Tibial nerve (tissue), 4 donors: ENCODE measurements around the gene ZNF362. TPM values are rescaled to one million over a fixed set of nuclear protein-coding genes. Genes with fewer than 3 reads are reported as not detected.
A peak's percentile ranks its signal among the peaks of the same experiment; 100 is the strongest.

ENCODE experiments used
- DNase-seq, 2 donors: peaks; one replicate each; pipeline ENCODE4 v3.0.0-alpha.2; 2019; ENCODE audit warnings: low spot score in 2 of 2
- H3K27ac ChIP-seq, 4 donors: fragments of 200-600 bp; sonication (generic) in 3 of 4; one replicate each; pipeline ENCODE4 v1.5.1; 2017 to 2019; ENCODE audit warnings: mild to moderate bottlenecking in 1 of 4
- H3K27me3 ChIP-seq, 2 donors: fragments of 200-600 bp; sonication (generic) in 1 of 2; one replicate each; pipeline versions ENCODE4 v1.5.1 to v1.6.0; 2017 to 2019
- H3K36me3 ChIP-seq, 3 donors: fragments of 200-600 bp; sonication (generic); one replicate each; pipeline ENCODE4 v1.5.1; 2018 to 2019
- H3K4me1 ChIP-seq, 4 donors: fragments of 200-600 bp; sonication (generic) in 3 of 4; one replicate each; pipeline ENCODE4 v1.5.1; 2017 to 2019
- H3K4me3 ChIP-seq, 4 donors: fragments of 200-600 bp; sonication (generic) in 3 of 4; one replicate each; pipeline ENCODE4 v1.5.1; 2017 to 2019; ENCODE audit warnings: mild to moderate bottlenecking in 1 of 4, moderate library complexity in 1 of 4
- H3K9me3 ChIP-seq, 4 donors: fragments of 200-600 bp; sonication (generic) in 3 of 4; one replicate each; pipeline ENCODE4 v1.5.1; 2017 to 2019
- CTCF ChIP-seq, 5 experiments: fragments of 200-600 bp in 3 of 5; fragments of 450-650 bp in 2 of 5; sonication (generic) in 3 of 5; IDR thresholded peaks; one replicate each; pipeline ENCODE4 v1.5.1; 2016 to 2019; ENCODE audit warnings: antibody characterized with exemption in 5 of 5, mild to moderate bottlenecking in 3 of 5, moderate library complexity in 2 of 5
- EP300 ChIP-seq, 2 donors: sonication (generic); formaldehyde crosslinking; IDR thresholded peaks; one replicate each; pipeline ENCODE4 v1.6.1; 2017; ENCODE audit warnings: antibody characterized with exemption in 2 of 2, mild to moderate bottlenecking in 1 of 2
- POLR2A ChIP-seq, 2 donors: fragments of 450-650 bp; IDR thresholded peaks; one replicate each; pipeline ENCODE4 v1.6.1; 2017; ENCODE audit warnings: antibody characterized with exemption in 2 of 2, mild to moderate bottlenecking in 2 of 2, moderate library complexity in 2 of 2
- WGBS, 2 donors: methylation state at CpG; one replicate each; pipeline ENCODE4 v1.1.5; 2018; 5-methylcytosine and 5-hydroxymethylcytosine counted together
- total RNA-seq, 4 donors: library from RNA; depleted of rRNA; stranded (reverse); fragments of >200 nt; gene quantifications; one replicate each; pipeline ENCODE4 v1.1.0, GENCODE V29; 2016

Gene ZNF362
- total RNA-seq = 10 to 100 TPM; 14.7 to 21.8 (median 17.3) TPM

- whole genome bisulfite sequencing, 2 donors = 1% methylated on average over 25 to 26 of the region's 88 CpGs
- no peaks in the 10 kb centered on the region for H3K9me3 ChIP-seq
- H3K36me3 ChIP-seq = no peaks in the 10 kb centered on the region
- no peaks in the 10 kb centered on the region for H3K27me3 ChIP-seq
- TF ChIP-seq CTCF (IDR thresholded peaks at IDR 0.05) = peak in 1 of 5 experiments; percentile 26
- peak in 1 of 2 donors; percentile 27 for TF ChIP-seq EP300 (IDR thresholded peaks at IDR 0.05)
- no peak for TF ChIP-seq POLR2A (IDR thresholded peaks at IDR 0.05)
- peaks cover 0 to 46% (median 37%) of the 10 kb centered on the region in 4 donors for H3K4me1 ChIP-seq
- peak in 1 of 2 donors; percentile 39 for DNase-seq
- H3K4me3 ChIP-seq = peak within 1 kb of the TSS; percentile 48 to 89 (median 68)
- H3K27ac ChIP-seq = peak within 1 kb of the TSS; percentile 69 to 98 (median 92)
Observed at GRCh38 chr1:33256471-33257206, at the start of gene ZNF362. TSS of gene ZNF362 (plus strand) at chr1:33256492. CDS start at chr1:33270575, 14,083 bp downstream.

GRCh38 chr1:33211972-33212371 lies 44.3 kb upstream of the ZNF362 start:
- no peak overlapping the region for H3K27ac ChIP-seq
- no peaks in the 10 kb centered on the region for H3K9me3 ChIP-seq
- no peaks in the 10 kb centered on the region for H3K36me3 ChIP-seq
- H3K4me1 ChIP-seq = no peaks in the 10 kb centered on the region
- H3K4me3 ChIP-seq = no peak overlapping the region
- WGBS, 2 donors = 96 to 100% methylated on average over 3 of the region's 3 CpGs
- DNase-seq = no peak
- no peaks in the 10 kb centered on the region for H3K27me3 ChIP-seq
- TF ChIP-seq CTCF (IDR thresholded peaks at IDR 0.05) (no peak), EP300 (IDR thresholded peaks at IDR 0.05) (no peak), POLR2A (IDR thresholded peaks at IDR 0.05) (no peak)

GRCh38 chr1:33219886-33220661 lies 36.2 kb upstream of the ZNF362 start:
- no peak for TF ChIP-seq CTCF (IDR thresholded peaks at IDR 0.05)
- no peak for TF ChIP-seq EP300 (IDR thresholded peaks at IDR 0.05)
- no peak for TF ChIP-seq POLR2A (IDR thresholded peaks at IDR 0.05)
- Histone ChIP-seq H3K4me1 (peaks cover 0 to 16% (median 0%) of the 10 kb centered on the region in 4 donors), H3K27me3 (no peaks in the 10 kb centered on the region), H3K36me3 (no peaks in the 10 kb centered on the region), H3K4me3 (no peak overlapping the region), H3K27ac (peak overlapping the region in 2 of 4 donors; percentile 8 to 17), H3K9me3 (peaks cover 0 to 18% (median 0%) of the 10 kb centered on the region in 4 donors)
- 79 to 84% methylated on average over 7 of the region's 7 CpGs for WGBS, 2 donors
- DNase-seq = no peak

- WGBS, 2 donors = 47 to 60% methylated on average over 12 of the region's 12 CpGs
- Histone ChIP-seq H3K27me3 (no peaks in the 10 kb centered on the region), H3K4me1 (peaks cover 0 to 16% (median 0%) of the 10 kb centered on the region in 4 donors), H3K36me3 (no peaks in the 10 kb centered on the region), H3K27ac (peak overlapping the region in 2 of 4 donors; percentile 8 to 17), H3K9me3 (peaks cover 0 to 18% (median 0%) of the 10 kb centered on the region in 4 donors), H3K4me3 (no peak overlapping the region)
- no peak for TF ChIP-seq POLR2A (IDR thresholded peaks at IDR 0.05)
- TF ChIP-seq EP300 (IDR thresholded peaks at IDR 0.05) = peak in 1 of 2 donors; percentile 17
- peak; percentile 16 to 20 for DNase-seq
Observed at GRCh38 chr1:33220676-33221384, 35.5 kb upstream of the ZNF362 start.

- 72 to 75% methylated on average over 2 of the region's 2 CpGs for WGBS, 2 donors
- TF ChIP-seq CTCF (IDR thresholded peaks at IDR 0.05) (no peak), EP300 (IDR thresholded peaks at IDR 0.05) (no peak), POLR2A (IDR thresholded peaks at IDR 0.05) (no peak)
- H3K9me3 ChIP-seq = peaks cover 0 to 18% (median 0%) of the 10 kb centered on the region in 4 donors
- H3K27ac ChIP-seq = peak overlapping the region in 2 of 4 donors; percentile 8 to 22
- H3K36me3 ChIP-seq = no peaks in the 10 kb centered on the region
- H3K4me3 ChIP-seq = no peak overlapping the region
- DNase-seq = no peak
- peaks cover 0 to 16% (median 0%) of the 10 kb centered on the region in 4 donors for H3K4me1 ChIP-seq
- no peaks in the 10 kb centered on the region for H3K27me3 ChIP-seq
Observed at GRCh38 chr1:33221385-33221758, 34.9 kb upstream of the ZNF362 start.
